Measurements from ENCODE around the gene ZNF787. TPM values are rescaled to one million over a fixed set of nuclear protein-coding genes. Genes with fewer than 3 reads are reported as not detected.

Gene ZNF787
- total RNA-seq (2021; ENCODE audit: unreplicated experiment), result 132 TPM
- polyA plus RNA-seq (2012; ENCODE audit: insufficient read length), result 200 TPM
- percentile 93 among the genes with signal in this experiment for Bru-seq, nascent RNA
- BruChase-seq, experiment 1, labeled RNA remaining after a 2-hour chase, result percentile 86 among the genes with signal in this experiment
- percentile 89 among the genes with signal in this experiment for BruChase-seq, experiment 2, labeled RNA remaining after a 6-hour chase
- long read RNA-seq, transcript ZNF787-203 (3 exons, 1,925 nt), result major isoform, 66 of 140 reads
- long read RNA-seq, partial matches to known transcripts, result 0 of 140 reads
- long read RNA-seq, other reads (novel, unspliced or antisense), result 71 of 140 reads

- in situ Hi-C loops (cut with HindIII; ENCODE audit: low pct_unique_long_range_greater_than_20kb, low sequenced_read_pairs) (no loop called here), intact Hi-C loops (cut with micrococcal nuclease; ENCODE audit: unreplicated experiment) (no loop called here)
- H3K4me3 ChIP-seq (ENCODE audit: low read depth in 2 of 2, low read length in 2 of 2), result peak within 1 kb of the TSS; percentile 75 to 91
- ChIA-PET CTCF (interaction anchor here (1.0 to 1.1 kb wide), 2 partner anchors 31 to 132 kb away, joined by 4 to 10 read pairs; no protein-coding TSS in a partner anchor), POLR2A (interaction anchor here (0.8 kb wide), 2 partner anchors 9 to 14 kb away, joined by 3 to 5 read pairs; no protein-coding TSS in a partner anchor)
- peaks cover 38% of the 10 kb centered on the region for H3K4me1 ChIP-seq (ENCODE audit: control insufficient read depth, insufficient read depth, low read length)
- DNase-seq (ENCODE audit: low read depth, low spot score), result peak; percentile 82
- peak within 1 kb of the TSS; percentile 99 for H3K27ac ChIP-seq (ENCODE audit: low read length)
- H3K27me3 ChIP-seq (ENCODE audit: control insufficient read depth, insufficient read depth, low read length), result no peaks in the 10 kb centered on the region
- H3K36me3 ChIP-seq (ENCODE audit: control insufficient read depth, insufficient read depth, low read length), result no peaks in the 10 kb centered on the region
- no peaks in the 10 kb centered on the region for H3K9me3 ChIP-seq (ENCODE audit: control insufficient read depth, insufficient read depth, low read depth, low read length)
- peak; percentile 91 for ATAC-seq
- TF ChIP-seq SIN3A (IDR thresholded peaks at IDR 0.05; ENCODE audit: borderline replicate concordance, insufficient read depth, low read depth, low read length) (peak; percentile 66; the same call in 1 of the 2 replicates), CTCF (IDR thresholded peaks at IDR 0.05) (no peak), POLR2AphosphoS5 (IDR thresholded peaks at IDR 0.05; ENCODE audit: low read depth, low read length) (peak; percentile 62)
- BruUV-seq (replicated peaks), result TSS peak; percentile 74
Observed at GRCh38 chr19:56121180-56122167, at the start of gene ZNF787. Gene ZNF787, minus strand, starts transcription at chr19:56121295. Its CDS starts 18,078 bp downstream, at chr19:56103217.

- ATAC-seq (no peak), DNase-seq (ENCODE audit: low read depth, low spot score) (peak; percentile 39)
- CTCF ChIA-PET, result interaction anchor here (0.6 kb wide), 1 partner anchor 62 kb away, joined by 3 read pairs; no protein-coding TSS in a partner anchor
- POLR2A ChIA-PET, result no interaction called here
- no peak for TF ChIP-seq SIN3A (IDR thresholded peaks at IDR 0.05; ENCODE audit: borderline replicate concordance, insufficient read depth, low read depth, low read length)
- no peak for TF ChIP-seq TCF7L2 (IDR thresholded peaks at IDR 0.05; ENCODE audit: low read depth, low read length)
- TF ChIP-seq CTCF (IDR thresholded peaks at IDR 0.05), result no peak
- TF ChIP-seq REST (IDR thresholded peaks at IDR 0.05; ENCODE audit: insufficient read depth in 1 of 2, low read depth in 2 of 2, low read length in 1 of 2), result no peak
- no peak for TF ChIP-seq POLR2AphosphoS5 (IDR thresholded peaks at IDR 0.05; ENCODE audit: low read depth, low read length)
- no peaks in the 10 kb centered on the region for H3K9me3 ChIP-seq (ENCODE audit: control insufficient read depth, insufficient read depth, low read depth, low read length)
- intact Hi-C loops (cut with micrococcal nuclease; ENCODE audit: unreplicated experiment), result loop anchor here (2.0 kb wide), 1 partner anchor 93 kb away; no protein-coding TSS in a partner anchor
- no peaks in the 10 kb centered on the region for H3K4me1 ChIP-seq (ENCODE audit: control insufficient read depth, insufficient read depth, low read length)
- no peak overlapping the region for H3K27ac ChIP-seq (ENCODE audit: low read length)
- no peaks in the 10 kb centered on the region for H3K27me3 ChIP-seq (ENCODE audit: control insufficient read depth, insufficient read depth, low read length)
- H3K36me3 ChIP-seq (ENCODE audit: control insufficient read depth, insufficient read depth, low read length), result no peaks in the 10 kb centered on the region
- in situ Hi-C loops (cut with HindIII; ENCODE audit: low pct_unique_long_range_greater_than_20kb, low sequenced_read_pairs), result no loop called here
- no TSS peak for BruUV-seq (replicated peaks)
- no peak overlapping the region for H3K4me3 ChIP-seq (ENCODE audit: low read depth in 2 of 2, low read length in 2 of 2)
Observed at GRCh38 chr19:56170261-56170660, 49.2 kb upstream of the ZNF787 start.

Data from Panc1 (cell line).